OCI-LY1 (cell line): ENCODE data around the gene CMIP.

Experiments
- H2AFZ ChIP-seq: fragments of 200-600 bp; sonication (generic), shearing (Covaris generic); 2 replicates; pipeline ENCODE4 v1.6.0; 2014; ENCODE audit warnings: antibody characterized with exemption, mild to moderate bottlenecking, low read length
- H3F3A ChIP-seq: fragments of 200-600 bp; sonication (generic), shearing (Covaris generic); 2 replicates; pipeline ENCODE4 v1.6.0; 2014; ENCODE audit warnings: mild to moderate bottlenecking, antibody characterized with exemption, low read length, moderate library complexity; ENCODE audit not compliant: insufficient read depth
- H3K27ac ChIP-seq: fragments of 200-600 bp; sonication (generic); 2 replicates; pipeline ENCODE4 v1.5.1; 2014; ENCODE audit warnings: low read length, mixed run types, mild to moderate bottlenecking, low read depth; ENCODE audit not compliant: poor library complexity, severe bottlenecking
- H3K27me3 ChIP-seq: fragments of 200-600 bp; sonication (generic); 2 replicates; pipeline ENCODE4 v1.6.0; 2014; ENCODE audit warnings: antibody characterized with exemption, mild to moderate bottlenecking, low read length, moderate library complexity; ENCODE audit not compliant: insufficient read depth
- H3K36me3 ChIP-seq: fragments of 200-600 bp; sonication (generic); 2 replicates; pipeline ENCODE4 v1.6.1; 2014; ENCODE audit warnings: mild to moderate bottlenecking, antibody characterized with exemption, low read length, moderate library complexity, mixed read lengths; ENCODE audit not compliant: insufficient read depth
- H3K4me1 ChIP-seq: fragments of 200-600 bp; sonication (generic); 2 replicates; pipeline ENCODE4 v1.5.1; 2014; ENCODE audit warnings: mild to moderate bottlenecking, low read length, moderate library complexity; ENCODE audit not compliant: insufficient read depth, severe bottlenecking
- H3K4me2 ChIP-seq: fragments of 200-600 bp; sonication (generic), shearing (Covaris generic); 2 replicates; pipeline ENCODE4 v1.6.1; 2014; ENCODE audit warnings: low read length
- H3K4me3 ChIP-seq: fragments of 200-600 bp; sonication (generic); 2 replicates; pipeline ENCODE4 v1.5.1; 2014; ENCODE audit warnings: low read length, low read depth, mild to moderate bottlenecking, mixed read lengths; ENCODE audit not compliant: poor library complexity, severe bottlenecking
- H3K79me2 ChIP-seq: fragments of 200-600 bp; shearing (Covaris generic); 2 replicates; pipeline ENCODE4 v1.6.1; 2016; ENCODE audit warnings: mixed run types, low read length, mixed read lengths; ENCODE audit not compliant: insufficient read depth
- H3K9ac ChIP-seq: fragments of 200-600 bp; sonication (generic), shearing (Covaris generic); 2 replicates; pipeline ENCODE4 v1.6.1; 2014; ENCODE audit warnings: mild to moderate bottlenecking, low read length, mixed read lengths
- H3K9me2 ChIP-seq: fragments of 200-600 bp; sonication (generic), shearing (Covaris generic); 2 replicates; pipeline ENCODE4 v1.6.1; 2014; ENCODE audit warnings: low read depth, mild to moderate bottlenecking, low read length, mixed read lengths
- H3K9me3 ChIP-seq: fragments of 200-600 bp; shearing (Covaris generic); 2 replicates; pipeline ENCODE4 v1.6.1; 2014; ENCODE audit warnings: low read length, mixed read lengths
- H4K20me1 ChIP-seq: fragments of 200-600 bp; sonication (generic), shearing (Covaris generic); 2 replicates; pipeline ENCODE4 v1.6.0; 2016; ENCODE audit warnings: mild to moderate bottlenecking, low read length; ENCODE audit not compliant: insufficient read depth
- EZH2 ChIP-seq: fragments of 200-600 bp; sonication (generic), shearing (Covaris generic); IDR thresholded peaks from 2 replicates; pipeline ENCODE4 v1.8.0; 2017; ENCODE audit warnings: borderline replicate concordance, mixed run types, mild to moderate bottlenecking, antibody characterized with exemption, low read length, moderate library complexity, mixed read lengths
- TF ChIP-seq, protein P1 (sequence below): fragments of 200-600 bp; sonication (generic), shearing (Covaris generic); IDR thresholded peaks from 2 replicates; pipeline ENCODE4 v1.5.1; 2017; ENCODE audit warnings: mild to moderate bottlenecking, antibody characterized with exemption, low read length, moderate library complexity, mixed read lengths

Gene CMIP

GRCh38 chr16:81397879-81398520 is 46.6 kb upstream of the CMIP start:
- Histone ChIP-seq H3K27ac (no peak overlapping the region), H3F3A (no peaks in the 10 kb centered on the region), H3K9me3 (no peaks in the 10 kb centered on the region), H3K9me2 (no peaks in the 10 kb centered on the region), H3K4me1 (no peaks in the 10 kb centered on the region), H3K36me3 (no peaks in the 10 kb centered on the region; the same call in 1 of the 2 replicates), H3K4me3 (no peak overlapping the region), H3K9ac (no peak overlapping the region), H4K20me1 (no peaks in the 10 kb centered on the region), H3K79me2 (no peaks in the 10 kb centered on the region), H3K27me3 (no peaks in the 10 kb centered on the region; the same call in 1 of the 2 replicates), H3K4me2 (no peak overlapping the region), H2AFZ (no peak overlapping the region)
- TF ChIP-seq, protein P1, sequence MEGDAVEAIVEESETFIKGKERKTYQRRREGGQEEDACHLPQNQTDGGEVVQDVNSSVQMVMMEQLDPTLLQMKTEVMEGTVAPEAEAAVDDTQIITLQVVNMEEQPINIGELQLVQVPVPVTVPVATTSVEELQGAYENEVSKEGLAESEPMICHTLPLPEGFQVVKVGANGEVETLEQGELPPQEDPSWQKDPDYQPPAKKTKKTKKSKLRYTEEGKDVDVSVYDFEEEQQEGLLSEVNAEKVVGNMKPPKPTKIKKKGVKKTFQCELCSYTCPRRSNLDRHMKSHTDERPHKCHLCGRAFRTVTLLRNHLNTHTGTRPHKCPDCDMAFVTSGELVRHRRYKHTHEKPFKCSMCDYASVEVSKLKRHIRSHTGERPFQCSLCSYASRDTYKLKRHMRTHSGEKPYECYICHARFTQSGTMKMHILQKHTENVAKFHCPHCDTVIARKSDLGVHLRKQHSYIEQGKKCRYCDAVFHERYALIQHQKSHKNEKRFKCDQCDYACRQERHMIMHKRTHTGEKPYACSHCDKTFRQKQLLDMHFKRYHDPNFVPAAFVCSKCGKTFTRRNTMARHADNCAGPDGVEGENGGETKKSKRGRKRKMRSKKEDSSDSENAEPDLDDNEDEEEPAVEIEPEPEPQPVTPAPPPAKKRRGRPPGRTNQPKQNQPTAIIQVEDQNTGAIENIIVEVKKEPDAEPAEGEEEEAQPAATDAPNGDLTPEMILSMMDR, result no peak
- no peak for TF ChIP-seq EZH2

GRCh38 chr16:81399909-81400308 is 44.7 kb upstream of the CMIP start:
- Histone ChIP-seq H3K4me2 (no peak overlapping the region), H3F3A (no peaks in the 10 kb centered on the region), H3K36me3 (no peaks in the 10 kb centered on the region; the same call in 1 of the 2 replicates), H4K20me1 (no peaks in the 10 kb centered on the region), H3K4me3 (no peak overlapping the region), H2AFZ (no peak overlapping the region), H3K27me3 (no peaks in the 10 kb centered on the region; the same call in 1 of the 2 replicates), H3K9ac (no peak overlapping the region), H3K9me2 (no peaks in the 10 kb centered on the region), H3K79me2 (no peaks in the 10 kb centered on the region), H3K9me3 (no peaks in the 10 kb centered on the region), H3K27ac (no peak overlapping the region), H3K4me1 (peaks cover 12% of the 10 kb centered on the region)
- TF ChIP-seq, protein P1, result no peak
- no peak for TF ChIP-seq EZH2

- no peak overlapping the region for H3K4me2 ChIP-seq
- H3K4me3 ChIP-seq, result no peak overlapping the region
- H2AFZ ChIP-seq, result no peak overlapping the region
- H3K79me2 ChIP-seq, result no peaks in the 10 kb centered on the region
- H3K36me3 ChIP-seq, result no peaks in the 10 kb centered on the region; the same call in 1 of the 2 replicates
- no peaks in the 10 kb centered on the region for H3K9me2 ChIP-seq
- no peaks in the 10 kb centered on the region for H3K9me3 ChIP-seq
- H3K9ac ChIP-seq, result no peak overlapping the region
- H3K27ac ChIP-seq, result no peak overlapping the region
- TF ChIP-seq EZH2, result no peak
- TF ChIP-seq, protein P1, result no peak
- H3K27me3 ChIP-seq, result no peaks in the 10 kb centered on the region; the same call in 1 of the 2 replicates
- peaks cover 12% of the 10 kb centered on the region for H3K4me1 ChIP-seq
- H4K20me1 ChIP-seq, result no peaks in the 10 kb centered on the region
- no peaks in the 10 kb centered on the region for H3F3A ChIP-seq
Observed at GRCh38 chr16:81401035-81401950, 43.3 kb upstream of the CMIP start.
